Stomach (tissue), 19 donors: ENCODE results near the gene SUMO1. TPM values are rescaled to one million over a fixed set of nuclear protein-coding genes. Genes with fewer than 3 reads are reported as not detected.

ENCODE experiments used
- DNase-seq, 2 donors: peaks; one replicate each; pipeline versions ENCODE4 v3.0.0 to v3.0.0-alpha.2; 2013 to 2019
- H3K27ac ChIP-seq, 5 donors: fragments of 200-600 bp in 4 of 5; sonication (generic) in 4 of 5; one replicate each; pipeline ENCODE4 v1.5.1; 2013 to 2019; ENCODE audit warnings: mild to moderate bottlenecking in 1 of 5, moderate library complexity in 1 of 5
- H3K27me3 ChIP-seq, 3 donors: fragments of 200-600 bp; sonication (generic); one replicate each; pipeline ENCODE4 v1.5.1; 2017 to 2019; ENCODE audit warnings: mixed run types in 1 of 3
- H3K36me3 ChIP-seq, 4 donors: fragments of 200-600 bp; sonication (generic); 1 replicate in 3 of 4; 2 replicates in 1 of 4; pipeline ENCODE4 v1.5.1; 2016 to 2019
- H3K4me1 ChIP-seq, 4 donors: fragments of 200-600 bp; sonication (generic); one replicate each; pipeline ENCODE4 v1.5.1; 2016 to 2019
- H3K4me3 ChIP-seq, 4 donors: fragments of 200-600 bp; sonication (generic) in 3 of 4; one replicate each; pipeline ENCODE4 v1.5.1; 2016 to 2019; ENCODE audit warnings: mild to moderate bottlenecking in 1 of 4
- H3K9me3 ChIP-seq, 4 donors: fragments of 200-600 bp; sonication (generic); one replicate each; pipeline ENCODE4 v1.5.1; 2016 to 2019
- EP300 ChIP-seq: sonication (generic); formaldehyde crosslinking; IDR thresholded peaks from one replicate; pipeline ENCODE4 v1.6.1; 2017; ENCODE audit warnings: antibody characterized with exemption
- POLR2A ChIP-seq, 4 donors: fragments of 450-650 bp; IDR thresholded peaks; one replicate each; pipeline ENCODE4 v1.6.1; 2016; ENCODE audit warnings: antibody characterized with exemption in 4 of 4, control low read depth in 2 of 4, mild to moderate bottlenecking in 1 of 4, moderate library complexity in 1 of 4
- POLR2AphosphoS5 ChIP-seq, 3 donors: sonication (generic); formaldehyde crosslinking; IDR thresholded peaks; one replicate each; pipeline ENCODE4 v1.6.1; 2016; ENCODE audit warnings: antibody characterized with exemption in 3 of 3
- WGBS, 5 donors: extraction: QIAGEN DNeasy Blood & Tissue Kit in 3 of 5; methylation state at CpG; one replicate each; pipeline versions ENCODE4 v1.1.5 to v1.1.7; 2013 to 2018; 5-methylcytosine and 5-hydroxymethylcytosine counted together
- intact Hi-C: fragments of 100-400 bp; cut with DNase I; formaldehyde crosslinking; loops from one replicate; pipeline ENCODE4 v1.15.1; 2023; ENCODE audit warnings: low total_unique reads
- long read RNA-seq, 10 donors: transcript quantifications; one replicate each; lab custom pipeline, GENCODE V29; 2026
- polyA plus RNA-seq, 3 donors: library from polyadenylated mRNA; stranded (reverse); fragments of 200-250 nt; gene quantifications; one replicate each; pipeline ENCODE4 v1.2.3, GENCODE V29; 2013
- total RNA-seq, 5 donors: library from RNA; depleted of rRNA; stranded (reverse); fragments of >200 nt; gene quantifications; one replicate each; pipeline versions ENCODE4 v1.1.0 to v1.2.3, GENCODE V29; 2014 to 2016
- TF ChIP-seq, protein P1 (sequence below), 7 experiments: fragments of 450-650 bp in 4 of 7; fragments of 200-600 bp in 3 of 7; sonication (generic) in 3 of 7; IDR thresholded peaks; one replicate each; pipeline ENCODE4 v1.5.1; 2016 to 2019; ENCODE audit warnings: antibody characterized with exemption in 7 of 7, control low read depth in 2 of 7, mild to moderate bottlenecking in 1 of 7
- donor health status: healthy with polysubstance abuse.
- donor health status: Bipolar disorder and iron deficiency.
- donor health status: healthy.

SUMO1 gene
- total RNA-seq (100 to 1,000 TPM in 1 of 5 donors, 10 to 100 TPM in 4; 17.8 to 118 (median 41.4) TPM), polyA plus RNA-seq (100 to 1,000 TPM in 2 of 3 donors, 10 to 100 TPM in 1; 80.3 to 105 (median 101) TPM)
- long read RNA-seq, donor 1, transcript SUMO1-203 (5 exons, 1,536 nt), result major isoform, 29 of 30 reads
- long read RNA-seq, donor 1, partial matches to known transcripts, result 0 of 30 reads
- long read RNA-seq, donor 1, other reads (novel, unspliced or antisense), result 0 of 30 reads
- long read RNA-seq, donor 2, transcript SUMO1-203 (5 exons, 1,536 nt), result major isoform, 44 of 163 reads
- long read RNA-seq, donor 2, partial matches to known transcripts, result 95 of 163 reads
- long read RNA-seq, donor 2, other reads (novel, unspliced or antisense), result 21 of 163 reads
- long read RNA-seq, donor 3, transcript SUMO1-203 (5 exons, 1,536 nt), result major isoform, 23 of 25 reads
- long read RNA-seq, donor 3, partial matches to known transcripts, result 0 of 25 reads
- long read RNA-seq, donor 3, other reads (novel, unspliced or antisense), result 0 of 25 reads
- long read RNA-seq, donor 4, transcript SUMO1-203 (5 exons, 1,536 nt), result major isoform, 7 of 8 reads
- long read RNA-seq, donor 4, partial matches to known transcripts, result 0 of 8 reads
- long read RNA-seq, donor 4, other reads (novel, unspliced or antisense), result 0 of 8 reads
- long read RNA-seq, donor 5, transcript SUMO1-203 (5 exons, 1,536 nt), result major isoform, 37 of 39 reads
- long read RNA-seq, donor 5, partial matches to known transcripts, result 0 of 39 reads
- long read RNA-seq, donor 5, other reads (novel, unspliced or antisense), result 0 of 39 reads
- long read RNA-seq, donor 6, result 0 reads
- long read RNA-seq, donor 7, transcript SUMO1-203 (5 exons, 1,536 nt), result major isoform, 45 of 50 reads
- long read RNA-seq, donor 7, partial matches to known transcripts, result 0 of 50 reads
- long read RNA-seq, donor 7, other reads (novel, unspliced or antisense), result 0 of 50 reads
- long read RNA-seq, donor 8, transcript SUMO1-203 (5 exons, 1,536 nt), result major isoform, 29 of 236 reads
- long read RNA-seq, donor 8, partial matches to known transcripts, result 157 of 236 reads
- long read RNA-seq, donor 8, other reads (novel, unspliced or antisense), result 48 of 236 reads
- long read RNA-seq, donor 9, transcript SUMO1-203 (5 exons, 1,536 nt), result major isoform, 38 of 40 reads
- long read RNA-seq, donor 9, partial matches to known transcripts, result 0 of 40 reads
- long read RNA-seq, donor 9, other reads (novel, unspliced or antisense), result 0 of 40 reads
- long read RNA-seq, donor 10, transcript SUMO1-203 (5 exons, 1,536 nt), result major isoform, 21 of 22 reads
- long read RNA-seq, donor 10, partial matches to known transcripts, result 0 of 22 reads
- long read RNA-seq, donor 10, other reads (novel, unspliced or antisense), result 0 of 22 reads

DNA sequence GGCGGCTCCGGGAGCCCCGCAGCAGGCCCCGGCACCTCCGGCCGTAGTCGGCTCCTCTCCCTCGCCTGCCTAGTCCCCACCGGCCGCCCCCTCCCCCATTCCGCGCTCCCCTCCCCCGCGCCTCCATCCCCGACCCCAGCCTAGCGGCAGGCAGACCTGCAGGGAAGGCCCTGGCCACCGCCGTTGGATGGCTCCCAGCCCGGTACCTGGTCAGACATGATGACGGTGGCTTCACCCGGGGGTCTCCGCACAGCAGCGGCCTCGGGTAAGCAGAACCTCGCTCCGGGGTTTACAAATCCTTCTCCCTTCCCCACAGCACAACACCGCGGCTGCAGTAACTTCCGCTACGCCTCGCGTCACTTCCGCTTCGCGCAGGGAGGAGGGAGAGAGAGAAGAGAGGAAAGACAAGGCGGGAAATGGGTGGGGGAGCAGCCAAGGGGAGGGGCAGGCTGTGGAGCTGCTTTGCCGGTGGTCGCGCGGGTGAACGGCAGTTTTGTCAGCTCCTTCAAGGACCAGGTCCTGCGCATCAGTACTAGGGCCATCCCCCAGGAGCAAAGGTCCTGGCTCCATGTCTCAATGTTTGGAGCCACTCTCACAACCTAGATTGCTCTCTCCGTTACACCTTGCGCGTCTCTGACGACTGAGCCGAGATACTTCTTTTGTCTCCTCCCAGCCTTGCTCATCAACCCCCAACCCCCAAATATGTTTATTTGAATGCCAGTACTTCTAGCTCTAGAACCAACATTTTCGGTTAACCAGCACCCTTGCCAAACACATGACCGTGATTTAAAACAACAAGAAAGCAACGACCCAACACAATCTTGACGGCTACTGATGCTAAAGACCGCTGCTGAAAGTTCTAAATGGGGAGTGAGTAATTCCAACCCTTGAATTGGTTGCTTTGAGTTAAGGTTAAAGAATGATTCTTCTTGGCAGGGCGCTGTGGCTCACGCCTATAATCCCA, at the start of gene SUMO1:
SUMO1 (minus strand) TSS at position 364 of the 964 bp plus-strand sequence; CDS start at position 218, 146 bp downstream.
- intact Hi-C loops, result no loop called here
- WGBS, 5 donors, result 3 to 4% (median 4%) methylated on average over 26 to 51 of the region's 54 CpGs
- DNase-seq, result peak; percentile 89 to 98
- Histone ChIP-seq H3K27me3 (no peaks in the 10 kb centered on the region), H3K9me3 (no peaks in the 10 kb centered on the region), H3K4me3 (peak within 1 kb of the TSS; percentile 84 to 99 (median 88)), H3K36me3 (no peaks in the 10 kb centered on the region), H3K4me1 (peaks cover 19 to 46% (median 31%) of the 10 kb centered on the region in 4 donors), H3K27ac (peak within 1 kb of the TSS; percentile 86 to 96 (median 90))
- TF ChIP-seq POLR2AphosphoS5 (IDR thresholded peaks at IDR 0.05), result peak; percentile 69 to 88 (median 80)
- TF ChIP-seq, protein P1, sequence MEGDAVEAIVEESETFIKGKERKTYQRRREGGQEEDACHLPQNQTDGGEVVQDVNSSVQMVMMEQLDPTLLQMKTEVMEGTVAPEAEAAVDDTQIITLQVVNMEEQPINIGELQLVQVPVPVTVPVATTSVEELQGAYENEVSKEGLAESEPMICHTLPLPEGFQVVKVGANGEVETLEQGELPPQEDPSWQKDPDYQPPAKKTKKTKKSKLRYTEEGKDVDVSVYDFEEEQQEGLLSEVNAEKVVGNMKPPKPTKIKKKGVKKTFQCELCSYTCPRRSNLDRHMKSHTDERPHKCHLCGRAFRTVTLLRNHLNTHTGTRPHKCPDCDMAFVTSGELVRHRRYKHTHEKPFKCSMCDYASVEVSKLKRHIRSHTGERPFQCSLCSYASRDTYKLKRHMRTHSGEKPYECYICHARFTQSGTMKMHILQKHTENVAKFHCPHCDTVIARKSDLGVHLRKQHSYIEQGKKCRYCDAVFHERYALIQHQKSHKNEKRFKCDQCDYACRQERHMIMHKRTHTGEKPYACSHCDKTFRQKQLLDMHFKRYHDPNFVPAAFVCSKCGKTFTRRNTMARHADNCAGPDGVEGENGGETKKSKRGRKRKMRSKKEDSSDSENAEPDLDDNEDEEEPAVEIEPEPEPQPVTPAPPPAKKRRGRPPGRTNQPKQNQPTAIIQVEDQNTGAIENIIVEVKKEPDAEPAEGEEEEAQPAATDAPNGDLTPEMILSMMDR (IDR thresholded peaks at IDR 0.05), result no peak

DNA sequence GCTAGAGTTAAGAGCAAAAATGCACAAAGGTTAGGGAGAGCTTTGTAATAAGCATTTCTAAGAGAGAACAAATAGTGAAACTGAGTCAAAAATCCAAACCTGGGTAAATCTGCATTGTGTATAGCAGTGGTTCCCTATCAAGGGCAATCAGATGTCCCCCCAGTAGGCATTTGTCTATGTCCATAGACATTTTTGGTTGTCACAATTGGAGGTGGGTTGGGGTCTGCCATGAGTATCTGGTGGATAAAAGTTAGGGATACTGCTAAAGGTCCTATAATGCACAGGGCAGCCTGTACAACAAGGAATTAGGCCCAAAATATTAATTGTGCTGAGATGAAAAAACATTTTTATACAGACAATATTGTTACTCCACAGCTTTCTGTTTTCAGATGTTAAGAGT, 48.2 kb upstream of the SUMO1 start:
- no peaks in the 10 kb centered on the region for H3K4me1 ChIP-seq
- no peak for TF ChIP-seq EP300
- TF ChIP-seq POLR2A (IDR thresholded peaks at IDR 0.05), result no peak
- intact Hi-C loops, result no loop called here
- peaks cover 78 to 100% (median 100%) of the 10 kb centered on the region in 4 donors for H3K36me3 ChIP-seq
- H3K4me3 ChIP-seq, result no peak overlapping the region
- no peaks in the 10 kb centered on the region for H3K27me3 ChIP-seq
- no peak for DNase-seq
- H3K27ac ChIP-seq, result no peak overlapping the region
- H3K9me3 ChIP-seq, result no peaks in the 10 kb centered on the region

DNA sequence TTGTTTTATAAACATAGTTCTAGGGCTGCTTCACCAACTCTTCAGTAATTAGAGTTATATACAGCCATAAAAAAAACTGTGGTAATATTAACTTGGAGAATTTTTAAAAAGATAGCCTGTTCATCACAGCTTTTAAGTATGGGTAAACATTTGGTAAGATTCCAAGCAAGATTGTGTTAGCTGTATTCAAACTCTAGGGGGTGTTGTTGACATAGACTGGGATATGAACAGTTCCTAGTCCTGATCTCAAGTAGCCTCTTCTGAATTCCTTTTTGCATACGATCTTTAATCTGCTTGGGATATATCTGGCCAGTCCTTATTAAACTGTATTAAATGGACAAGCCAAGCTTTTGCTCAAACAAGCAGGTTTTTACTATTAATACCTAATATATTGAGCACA, 40.5 kb upstream of the SUMO1 start:
- no peaks in the 10 kb centered on the region for H3K27me3 ChIP-seq
- DNase-seq, result peak in 1 of 2 donors; percentile 50
- no peak overlapping the region for H3K4me3 ChIP-seq
- peaks cover 0 to 38% (median 14%) of the 10 kb centered on the region in 4 donors for H3K4me1 ChIP-seq
- peaks cover 52 to 91% (median 86%) of the 10 kb centered on the region in 4 donors for H3K36me3 ChIP-seq
- intact Hi-C loops, result no loop called here
- WGBS, 5 donors, result 11 to 37% (median 19%) methylated on average over 1 of the region's 1 CpG
- no peaks in the 10 kb centered on the region for H3K9me3 ChIP-seq
- TF ChIP-seq POLR2AphosphoS5 (IDR thresholded peaks at IDR 0.05) (no peak), EP300 (no peak), POLR2A (IDR thresholded peaks at IDR 0.05) (no peak)
- TF ChIP-seq, protein P1 (IDR thresholded peaks at IDR 0.05), result peak in 4 of 7 experiments; percentile 23 to 44 (median 28)
- H3K27ac ChIP-seq, result peak overlapping the region in 2 of 5 donors; percentile 32 to 52
